Muscle layer of colon (tissue), 2 donors: ENCODE results near the gene POLR1E.
A peak's percentile ranks its signal among the peaks of the same experiment; 100 is the strongest.

ENCODE experiments used
- H3K27ac ChIP-seq: one replicate; pipeline ENCODE4 v1.7.0; 2013; ENCODE audit warnings: low read depth, mild to moderate bottlenecking, low read length, moderate library complexity
- H3K27me3 ChIP-seq, 2 donors: one replicate each; pipeline ENCODE4 v1.7.0; 2013; ENCODE audit warnings: low read length in 2 of 2, mild to moderate bottlenecking in 2 of 2; ENCODE audit not compliant: insufficient read depth in 2 of 2, control insufficient read depth in 1 of 2
- H3K36me3 ChIP-seq: one replicate; pipeline ENCODE4 v1.7.0; 2013; ENCODE audit warnings: mild to moderate bottlenecking, low read length; ENCODE audit not compliant: insufficient read depth
- H3K4me1 ChIP-seq: one replicate; pipeline ENCODE4 v1.7.0; 2013; ENCODE audit warnings: mild to moderate bottlenecking, low read length; ENCODE audit not compliant: insufficient read depth
- H3K4me3 ChIP-seq, 2 donors: one replicate each; pipeline ENCODE4 v1.7.0; 2013; ENCODE audit warnings: low read length in 2 of 2, low read depth in 1 of 2, mild to moderate bottlenecking in 1 of 2, moderate library complexity in 1 of 2
- H3K9ac ChIP-seq: one replicate; pipeline ENCODE4 v1.7.0; 2013; ENCODE audit warnings: low read length
- H3K9me3 ChIP-seq: one replicate; pipeline ENCODE4 v1.7.0; 2013; ENCODE audit warnings: mild to moderate bottlenecking, low read length
- donor health status: abdominal sarcoma.
- donor health status: Adenocarcinoma of cecum.

POLR1E gene

GRCh38 chr9:37447111-37447510 is 38.6 kb upstream of the POLR1E start:
- H3K27ac ChIP-seq, result no peak overlapping the region
- no peak overlapping the region for H3K4me3 ChIP-seq
- no peak overlapping the region for H3K9ac ChIP-seq
- H3K4me1 ChIP-seq, result peaks cover 14% of the 10 kb centered on the region
- no peaks in the 10 kb centered on the region for H3K27me3 ChIP-seq
- H3K9me3 ChIP-seq, result no peaks in the 10 kb centered on the region
- H3K36me3 ChIP-seq, result peaks cover 10% of the 10 kb centered on the region

GRCh38 chr9:37449862-37450632 is 35.7 kb upstream of the POLR1E start:
- Histone ChIP-seq H3K27ac (no peak overlapping the region), H3K36me3 (peaks cover 5% of the 10 kb centered on the region), H3K9ac (no peak overlapping the region), H3K9me3 (no peaks in the 10 kb centered on the region), H3K4me1 (peaks cover 22% of the 10 kb centered on the region), H3K4me3 (no peak overlapping the region), H3K27me3 (no peaks in the 10 kb centered on the region)

GRCh38 chr9:37451628-37452027 is 34.1 kb upstream of the POLR1E start:
- H3K36me3 ChIP-seq, result peaks cover 5% of the 10 kb centered on the region
- H3K4me1 ChIP-seq, result peaks cover 22% of the 10 kb centered on the region
- no peaks in the 10 kb centered on the region for H3K27me3 ChIP-seq
- H3K9ac ChIP-seq, result no peak overlapping the region
- H3K4me3 ChIP-seq, result no peak overlapping the region
- H3K9me3 ChIP-seq, result no peaks in the 10 kb centered on the region
- H3K27ac ChIP-seq, result no peak overlapping the region

GRCh38 chr9:37452611-37453010 is 33.1 kb upstream of the POLR1E start:
- Histone ChIP-seq H3K9me3 (no peaks in the 10 kb centered on the region), H3K27me3 (no peaks in the 10 kb centered on the region), H3K36me3 (peaks cover 5% of the 10 kb centered on the region), H3K9ac (no peak overlapping the region), H3K4me3 (no peak overlapping the region), H3K27ac (no peak overlapping the region), H3K4me1 (peaks cover 22% of the 10 kb centered on the region)

GRCh38 chr9:37453827-37454226 is 31.9 kb upstream of the POLR1E start:
- Histone ChIP-seq H3K27me3 (no peaks in the 10 kb centered on the region), H3K4me1 (peaks cover 22% of the 10 kb centered on the region), H3K4me3 (no peak overlapping the region), H3K9ac (no peak overlapping the region), H3K36me3 (peaks cover 5% of the 10 kb centered on the region), H3K27ac (no peak overlapping the region), H3K9me3 (no peaks in the 10 kb centered on the region)

GRCh38 chr9:37454238-37454637 is 31.5 kb upstream of the POLR1E start:
- Histone ChIP-seq H3K4me3 (no peak overlapping the region), H3K27ac (no peak overlapping the region), H3K36me3 (peaks cover 5% of the 10 kb centered on the region), H3K9me3 (no peaks in the 10 kb centered on the region), H3K9ac (no peak overlapping the region), H3K4me1 (peaks cover 22% of the 10 kb centered on the region), H3K27me3 (no peaks in the 10 kb centered on the region)

- peaks cover 17% of the 10 kb centered on the region for H3K4me1 ChIP-seq
- H3K9me3 ChIP-seq, result no peaks in the 10 kb centered on the region
- H3K4me3 ChIP-seq, result no peak overlapping the region
- H3K27ac ChIP-seq, result no peak overlapping the region
- no peak overlapping the region for H3K9ac ChIP-seq
- no peaks in the 10 kb centered on the region for H3K27me3 ChIP-seq
- H3K36me3 ChIP-seq, result no peaks in the 10 kb centered on the region
Measured at GRCh38 chr9:37455884-37456647, 29.7 kb upstream of the POLR1E start.

GRCh38 chr9:37456817-37457216 is 28.9 kb upstream of the POLR1E start:
- H3K27me3 ChIP-seq, result no peaks in the 10 kb centered on the region
- no peak overlapping the region for H3K27ac ChIP-seq
- H3K9ac ChIP-seq, result no peak overlapping the region
- no peaks in the 10 kb centered on the region for H3K36me3 ChIP-seq
- H3K9me3 ChIP-seq, result no peaks in the 10 kb centered on the region
- H3K4me1 ChIP-seq, result peaks cover 11% of the 10 kb centered on the region
- H3K4me3 ChIP-seq, result no peak overlapping the region

- peak overlapping the region; percentile 97 for H3K9ac ChIP-seq
- H3K4me3 ChIP-seq, result peak overlapping the region; percentile 85
- H3K27ac ChIP-seq, result peak overlapping the region; percentile 90
- peaks cover 12% of the 10 kb centered on the region for H3K4me1 ChIP-seq
- H3K36me3 ChIP-seq, result no peaks in the 10 kb centered on the region
- H3K9me3 ChIP-seq, result no peaks in the 10 kb centered on the region
- H3K27me3 ChIP-seq, result no peaks in the 10 kb centered on the region
Measured at GRCh38 chr9:37464006-37464405, 21.7 kb upstream of the POLR1E start.

GRCh38 chr9:37464426-37465248 is 21.1 kb upstream of the POLR1E start:
- Histone ChIP-seq H3K27me3 (no peaks in the 10 kb centered on the region), H3K36me3 (no peaks in the 10 kb centered on the region), H3K4me3 (peak overlapping the region; percentile 85), H3K9me3 (no peaks in the 10 kb centered on the region), H3K27ac (peak overlapping the region; percentile 90), H3K4me1 (peaks cover 12% of the 10 kb centered on the region), H3K9ac (peak overlapping the region; percentile 97)
